Kidney (tissue), 14 donors: ENCODE data around the gene CYYR1. TPM values are rescaled to one million over a fixed set of nuclear protein-coding genes. Genes with fewer than 3 reads are reported as not detected.

ENCODE experiments used
- DNase-seq, 5 donors: peaks; one replicate each; pipeline ENCODE4 v3.0.0-alpha.2; 2013 to 2020
- FAIRE-seq: peaks from 2 replicates; lab custom pipeline; 2012; peaks lifted over from hg19 to GRCh38; lab: Jason Lieb, UNC
- H3K27ac ChIP-seq, 2 donors: one replicate each; pipeline ENCODE4 v1.7.0; 2013; ENCODE audit warnings: low read depth in 2 of 2, low read length in 2 of 2, inconsistent platforms in 1 of 2
- H3K27me3 ChIP-seq: one replicate; pipeline ENCODE4 v1.7.1; 2013; ENCODE audit warnings: low read length, inconsistent platforms; ENCODE audit not compliant: control insufficient read depth, insufficient read depth
- H3K36me3 ChIP-seq, 3 donors: one replicate each; pipeline versions ENCODE4 v1.7.0 to v1.7.1; 2013; ENCODE audit warnings: low read length in 3 of 3, control low read depth in 1 of 3, inconsistent platforms in 1 of 3; ENCODE audit not compliant: insufficient read depth in 3 of 3, control insufficient read depth in 2 of 3
- H3K4me1 ChIP-seq, 3 donors: one replicate each; pipeline versions ENCODE4 v1.7.0 to v1.7.1; 2013; ENCODE audit warnings: low read length in 3 of 3, inconsistent platforms in 1 of 3, low read depth in 1 of 3; ENCODE audit not compliant: control insufficient read depth in 2 of 3, insufficient read depth in 2 of 3
- H3K4me3 ChIP-seq, 3 donors: one replicate each; pipeline versions ENCODE4 v1.7.0 to v1.8.1; 2013; ENCODE audit warnings: low read length in 3 of 3, control low read depth in 1 of 3, inconsistent platforms in 1 of 3
- H3K9ac ChIP-seq, 3 donors: one replicate each; pipeline versions ENCODE4 v1.7.0 to v1.7.1; 2013; ENCODE audit warnings: low read length in 3 of 3, control low read depth in 1 of 3, inconsistent platforms in 1 of 3
- H3K9me3 ChIP-seq, 3 donors: one replicate each; pipeline versions ENCODE4 v1.7.0 to v1.7.1; 2013; ENCODE audit warnings: low read length in 3 of 3, control low read depth in 1 of 3, inconsistent platforms in 1 of 3; ENCODE audit not compliant: control insufficient read depth in 2 of 3, insufficient read depth in 1 of 3
- intact Hi-C: fragments of 100-400 bp; cut with DNase I; formaldehyde crosslinking; loops from one replicate; pipeline ENCODE4 v1.11.1; 2022
- polyA plus RNA-seq: library from polyadenylated mRNA; stranded (reverse); fragments of 350-450 nt; fragmentation: Illumina TruSeq; extraction: RNeasy Lipid Tissue Mini Kit (QIAGEN cat#74804); gene quantifications from one replicate; pipeline ENCODE4 v1.2.3, GENCODE V29; 2014; ENCODE audit warnings: low read depth, low replicate concordance; ENCODE audit not compliant: insufficient read depth
- total RNA-seq: library from RNA; stranded (reverse); fragmentation: NEBNext Ultra II Directional; extraction: Animal tissue kit (Norgen Biotek cat#: 25700); gene quantifications from one replicate; pipeline ENCODE4 v1.2.1, GENCODE V29; 2021
- TF ChIP-seq, protein P1 (sequence below): IDR thresholded peaks from 3 replicates; pipeline ENCODE4 v1.5.1; 2012; ENCODE audit warnings: mild to moderate bottlenecking, moderate library complexity, borderline replicate concordance; ENCODE audit not compliant: insufficient read depth; ENCODE audit errors: extremely low read depth
- donor health status: control.
- donor health status: control.
- donor health status: control.
- donor health status: control.
- donor health status: control.
- donor health status: DM: yes; HTN: yes; CAD: no.
- donor health status: Normal renal cell carcinoma (clear cell type).

Gene CYYR1
- total and polyA plus RNA-seq, 2 donors from 2014 or later = 17.0 to 23.4 TPM

DNA sequence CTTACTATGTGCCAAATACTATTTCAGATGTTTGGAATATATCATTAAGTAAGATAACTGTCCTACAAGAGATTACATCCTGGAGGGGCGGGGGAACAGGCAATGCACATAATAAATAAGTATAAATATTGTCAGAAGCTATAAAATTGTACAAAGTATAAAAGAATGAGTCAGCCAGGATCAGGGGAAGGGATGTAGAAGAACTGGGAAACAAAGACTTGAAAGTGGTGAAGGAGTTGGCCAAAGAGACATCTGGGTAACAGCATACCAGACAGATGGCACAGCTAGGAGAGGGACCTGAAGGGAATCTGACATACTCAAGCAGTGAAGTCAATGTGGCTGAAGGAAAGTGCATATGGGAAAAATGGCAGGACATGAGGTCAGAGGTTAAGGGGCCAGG lies 53.9 kb downstream of the CYYR1 start:
- TF ChIP-seq, protein P1, sequence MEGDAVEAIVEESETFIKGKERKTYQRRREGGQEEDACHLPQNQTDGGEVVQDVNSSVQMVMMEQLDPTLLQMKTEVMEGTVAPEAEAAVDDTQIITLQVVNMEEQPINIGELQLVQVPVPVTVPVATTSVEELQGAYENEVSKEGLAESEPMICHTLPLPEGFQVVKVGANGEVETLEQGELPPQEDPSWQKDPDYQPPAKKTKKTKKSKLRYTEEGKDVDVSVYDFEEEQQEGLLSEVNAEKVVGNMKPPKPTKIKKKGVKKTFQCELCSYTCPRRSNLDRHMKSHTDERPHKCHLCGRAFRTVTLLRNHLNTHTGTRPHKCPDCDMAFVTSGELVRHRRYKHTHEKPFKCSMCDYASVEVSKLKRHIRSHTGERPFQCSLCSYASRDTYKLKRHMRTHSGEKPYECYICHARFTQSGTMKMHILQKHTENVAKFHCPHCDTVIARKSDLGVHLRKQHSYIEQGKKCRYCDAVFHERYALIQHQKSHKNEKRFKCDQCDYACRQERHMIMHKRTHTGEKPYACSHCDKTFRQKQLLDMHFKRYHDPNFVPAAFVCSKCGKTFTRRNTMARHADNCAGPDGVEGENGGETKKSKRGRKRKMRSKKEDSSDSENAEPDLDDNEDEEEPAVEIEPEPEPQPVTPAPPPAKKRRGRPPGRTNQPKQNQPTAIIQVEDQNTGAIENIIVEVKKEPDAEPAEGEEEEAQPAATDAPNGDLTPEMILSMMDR = no peak
- no peaks in the 10 kb centered on the region for H3K9me3 ChIP-seq
- H3K36me3 ChIP-seq = no peaks in the 10 kb centered on the region
- no peak overlapping the region for H3K9ac ChIP-seq
- H3K27ac ChIP-seq = no peak overlapping the region
- intact Hi-C loops = no loop called here
- FAIRE-seq = no peak
- no peaks in the 10 kb centered on the region for H3K4me1 ChIP-seq
- H3K4me3 ChIP-seq = no peak overlapping the region
- no peaks in the 10 kb centered on the region for H3K27me3 ChIP-seq
- DNase-seq = no peak

DNA sequence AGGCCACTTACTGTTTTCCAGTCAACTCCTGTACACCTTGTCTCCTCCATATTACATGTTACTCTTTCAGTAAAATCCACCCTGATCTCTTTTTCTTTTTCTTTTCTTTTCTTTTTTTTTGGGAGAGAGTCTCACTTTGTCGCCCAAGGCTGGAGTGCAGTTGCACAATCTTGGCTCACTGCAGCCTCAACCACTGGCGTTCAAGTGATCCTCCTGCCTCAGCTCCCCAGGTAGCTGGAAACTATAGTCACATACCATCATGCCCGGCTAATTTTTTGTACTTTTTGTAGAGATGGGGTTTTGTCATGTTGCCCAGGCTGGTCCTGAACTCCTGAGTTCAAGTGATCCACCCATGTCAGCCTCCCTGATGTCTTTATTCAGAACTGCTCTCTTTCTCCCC lies 57.8 kb downstream of the CYYR1 start:
- Histone ChIP-seq H3K4me1 (no peaks in the 10 kb centered on the region), H3K4me3 (no peak overlapping the region), H3K36me3 (no peaks in the 10 kb centered on the region), H3K9me3 (no peaks in the 10 kb centered on the region), H3K9ac (no peak overlapping the region), H3K27me3 (no peaks in the 10 kb centered on the region), H3K27ac (no peak overlapping the region)
- DNase-seq = no peak
- FAIRE-seq = no peak
- TF ChIP-seq, protein P1 = no peak
- intact Hi-C loops = no loop called here

DNA sequence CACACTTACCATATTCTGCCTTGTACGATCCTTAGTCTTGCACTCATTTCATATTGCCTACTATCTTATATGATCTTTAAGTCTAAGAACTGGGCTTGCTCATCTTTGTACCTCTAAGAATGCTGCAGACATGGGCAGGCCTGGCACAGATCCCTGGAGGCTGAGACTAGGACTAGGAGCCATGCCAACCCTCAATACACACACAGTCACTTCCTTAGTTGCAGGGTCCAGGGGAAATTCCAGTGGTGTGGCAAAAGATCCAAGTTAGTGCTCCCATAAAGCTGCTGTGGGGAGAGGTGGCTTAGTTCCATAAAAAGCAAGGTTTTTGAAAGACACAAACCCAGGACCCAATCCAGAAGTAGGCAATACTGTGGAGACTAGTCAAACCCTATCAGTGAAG lies 59.9 kb downstream of the CYYR1 start:
- H3K27ac ChIP-seq = no peak overlapping the region
- DNase-seq = no peak
- H3K4me3 ChIP-seq = no peak overlapping the region
- H3K9me3 ChIP-seq = no peaks in the 10 kb centered on the region
- H3K36me3 ChIP-seq = no peaks in the 10 kb centered on the region
- TF ChIP-seq, protein P1 = no peak
- intact Hi-C loops = no loop called here
- H3K9ac ChIP-seq = no peak overlapping the region
- H3K27me3 ChIP-seq = no peaks in the 10 kb centered on the region
- FAIRE-seq = no peak
- no peaks in the 10 kb centered on the region for H3K4me1 ChIP-seq

DNA sequence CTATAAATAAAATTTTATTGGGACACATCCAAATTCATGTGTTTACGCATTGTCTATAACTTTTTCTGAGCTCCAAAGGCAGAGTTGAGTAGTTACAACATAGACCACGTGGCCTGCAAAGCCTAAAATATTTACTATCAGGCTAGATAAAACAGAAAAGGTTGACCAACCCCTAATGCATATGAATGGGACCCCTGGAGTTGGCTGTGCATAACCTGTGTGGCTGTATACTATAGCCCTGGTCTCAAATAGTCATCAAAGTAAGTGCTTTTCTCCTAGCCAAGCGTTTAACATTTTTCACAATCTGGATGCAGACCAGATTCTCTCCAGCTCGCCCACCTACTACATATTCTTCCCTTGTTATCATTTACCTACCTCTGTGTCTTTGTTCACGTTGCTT lies 60.4 kb downstream of the CYYR1 start:
- Histone ChIP-seq H3K27me3 (no peaks in the 10 kb centered on the region), H3K4me1 (no peaks in the 10 kb centered on the region), H3K27ac (no peak overlapping the region), H3K4me3 (no peak overlapping the region), H3K36me3 (no peaks in the 10 kb centered on the region), H3K9me3 (no peaks in the 10 kb centered on the region), H3K9ac (no peak overlapping the region)
- intact Hi-C loops = no loop called here
- DNase-seq = no peak
- no peak for FAIRE-seq
- TF ChIP-seq, protein P1 = no peak
